Measurements from ENCODE around the gene AURKA. TPM values are rescaled to one million over a fixed set of nuclear protein-coding genes. Genes with fewer than 3 reads are reported as not detected.
A peak's percentile ranks its signal among the peaks of the same experiment; 100 is the strongest.

The AURKA gene
- total RNA-seq, 1 experiment from 2014 or later = 75.3 TPM

DNA sequence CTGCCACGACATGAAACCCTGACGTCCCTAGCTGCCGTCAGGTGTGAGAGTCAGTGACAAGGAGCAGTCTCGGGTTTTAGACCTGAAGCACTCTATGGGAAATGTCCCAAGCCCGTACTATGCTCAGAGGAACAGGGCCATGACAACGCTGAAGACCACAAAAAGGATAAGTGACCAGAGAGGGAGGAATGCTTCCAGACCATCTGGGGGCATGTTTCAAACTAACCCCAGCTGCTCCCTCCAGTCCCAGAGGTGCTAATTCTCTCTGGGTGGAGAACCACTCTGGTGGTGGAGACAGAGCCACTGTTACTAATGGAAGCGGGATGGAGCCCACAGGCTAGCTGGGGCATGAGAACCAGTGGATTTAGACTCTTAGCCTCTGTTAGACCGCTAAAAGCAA lies 8.7 kb downstream of the AURKA start:
- no peak overlapping the region for H3K4me3 Mint-ChIP-seq (ENCODE audit: unreplicated experiment)
- TF ChIP-seq CTCF (IDR thresholded peaks at IDR 0.05; ENCODE audit: unreplicated experiment) = no peak
- H3K27me3 Mint-ChIP-seq (ENCODE audit: insufficient read depth, unreplicated experiment) = no peaks in the 10 kb centered on the region
- ChIA-PET CTCF (interaction anchor here (0.7 to 2.1 kb wide), 6 partner anchors 8 to 195 kb away, joined by 3 to 10 read pairs (median 4); partner anchors contain the start of gene AURKA), POLR2A (interaction anchor here (1.1 to 4.9 kb wide), 5 partner anchors 9 to 86 kb away, joined by 3 to 32 read pairs (median 4); partner anchors contain the start of genes AURKA, CSTF1 and FAM210B)
- DNase-seq (ENCODE audit: unreplicated experiment) = no peak
- no peaks in the 10 kb centered on the region for H3K9me3 Mint-ChIP-seq (ENCODE audit: unreplicated experiment)
- peak overlapping the region; percentile 14 for H3K27ac Mint-ChIP-seq (ENCODE audit: low read depth, unreplicated experiment)
- peaks cover 11% of the 10 kb centered on the region for H3K4me1 Mint-ChIP-seq (ENCODE audit: insufficient read depth, unreplicated experiment)
- intact Hi-C loops (cut with micrococcal nuclease) = no loop called here
- no TSS peak for BruUV-seq (replicated peaks)
- peaks cover 40% of the 10 kb centered on the region for H3K36me3 Mint-ChIP-seq (ENCODE audit: insufficient read depth, unreplicated experiment)

GRCh38 chr20:56382696-56383095 lies 9.3 kb downstream of the AURKA start:
- TF ChIP-seq CTCF (IDR thresholded peaks at IDR 0.05; ENCODE audit: unreplicated experiment) = no peak
- no peak for DNase-seq (ENCODE audit: unreplicated experiment)
- H3K4me1 Mint-ChIP-seq (ENCODE audit: insufficient read depth, unreplicated experiment) = peaks cover 11% of the 10 kb centered on the region
- peaks cover 38% of the 10 kb centered on the region for H3K36me3 Mint-ChIP-seq (ENCODE audit: insufficient read depth, unreplicated experiment)
- ChIA-PET POLR2A (interaction anchor here (1.1 to 4.9 kb wide), 3 partner anchors 9 to 24 kb away, joined by 4 to 32 read pairs (median 14); partner anchors contain the start of genes AURKA, CSTF1 and FAM210B), CTCF (interaction anchor here (0.7 to 1.4 kb wide), 4 partner anchors 9 to 195 kb away, joined by 3 to 4 read pairs (median 4); partner anchors contain the start of gene AURKA)
- H3K27me3 Mint-ChIP-seq (ENCODE audit: insufficient read depth, unreplicated experiment) = no peaks in the 10 kb centered on the region
- H3K9me3 Mint-ChIP-seq (ENCODE audit: unreplicated experiment) = no peaks in the 10 kb centered on the region
- no TSS peak for BruUV-seq (replicated peaks)
- H3K4me3 Mint-ChIP-seq (ENCODE audit: unreplicated experiment) = no peak overlapping the region
- H3K27ac Mint-ChIP-seq (ENCODE audit: low read depth, unreplicated experiment) = peak overlapping the region; percentile 49
- intact Hi-C loops (cut with micrococcal nuclease) = no loop called here

GRCh38 chr20:56381501-56381900 lies 10.5 kb downstream of the AURKA start:
- Mint-ChIP-seq H3K27me3 (ENCODE audit: insufficient read depth, unreplicated experiment) (no peaks in the 10 kb centered on the region), H3K36me3 (ENCODE audit: insufficient read depth, unreplicated experiment) (peaks cover 39% of the 10 kb centered on the region), H3K4me3 (ENCODE audit: unreplicated experiment) (no peak overlapping the region), H3K27ac (ENCODE audit: low read depth, unreplicated experiment) (peak overlapping the region; percentile 49), H3K4me1 (ENCODE audit: insufficient read depth, unreplicated experiment) (peaks cover 8% of the 10 kb centered on the region), H3K9me3 (ENCODE audit: unreplicated experiment) (no peaks in the 10 kb centered on the region)
- ChIA-PET CTCF (interaction anchor here (0.6 to 1.9 kb wide), 5 partner anchors 10 to 207 kb away, joined by 3 to 7 read pairs (median 5); partner anchors contain the start of genes AURKA and MC3R), POLR2A (interaction anchor here (0.5 to 4.9 kb wide), 4 partner anchors 10 to 658 kb away, joined by 3 to 32 read pairs (median 4); partner anchors contain the start of genes AURKA and CSTF1)
- no peak for DNase-seq (ENCODE audit: unreplicated experiment)
- TF ChIP-seq CTCF (IDR thresholded peaks at IDR 0.05; ENCODE audit: unreplicated experiment) = no peak
- BruUV-seq (replicated peaks) = no TSS peak
- intact Hi-C loops (cut with micrococcal nuclease) = no loop called here

- intact Hi-C loops (cut with micrococcal nuclease) = no loop called here
- ChIA-PET CTCF (interaction anchor here (0.6 to 1.9 kb wide), 8 partner anchors 12 to 981 kb away, joined by 3 to 7 read pairs (median 5); partner anchors contain the start of genes AURKA and MC3R), POLR2A (interaction anchor here (4.9 kb wide), 1 partner anchor 12 kb away, joined by 32 read pairs; the partner anchor contains the start of genes AURKA and CSTF1)
- Mint-ChIP-seq H3K9me3 (ENCODE audit: unreplicated experiment) (no peaks in the 10 kb centered on the region), H3K27me3 (ENCODE audit: insufficient read depth, unreplicated experiment) (no peaks in the 10 kb centered on the region), H3K4me3 (ENCODE audit: unreplicated experiment) (no peak overlapping the region), H3K27ac (ENCODE audit: low read depth, unreplicated experiment) (no peak overlapping the region), H3K4me1 (ENCODE audit: insufficient read depth, unreplicated experiment) (peaks cover 17% of the 10 kb centered on the region), H3K36me3 (ENCODE audit: insufficient read depth, unreplicated experiment) (peaks cover 41% of the 10 kb centered on the region)
- no peak for TF ChIP-seq CTCF (IDR thresholded peaks at IDR 0.05; ENCODE audit: unreplicated experiment)
- no TSS peak for BruUV-seq (replicated peaks)
- DNase-seq (ENCODE audit: unreplicated experiment) = no peak
These were observed 11.6 kb downstream of the AURKA start for GRCh38 chr20:56380375-56380774.

Measured in MCF 10A (cell line).